Fibroblast of skin of right quadriceps (primary cell): ENCODE measurements around the gene C11orf16.
"Not testable (repeated sequence)": the region's sequence is repeated elsewhere in the genome, so short reads cannot be mapped to it uniquely, and the experiment has no call there.

Source experiments
- DNase-seq: peaks from one replicate; pipeline ENCODE4 v3.0.0-alpha.2; 2013

Gene C11orf16

DNA sequence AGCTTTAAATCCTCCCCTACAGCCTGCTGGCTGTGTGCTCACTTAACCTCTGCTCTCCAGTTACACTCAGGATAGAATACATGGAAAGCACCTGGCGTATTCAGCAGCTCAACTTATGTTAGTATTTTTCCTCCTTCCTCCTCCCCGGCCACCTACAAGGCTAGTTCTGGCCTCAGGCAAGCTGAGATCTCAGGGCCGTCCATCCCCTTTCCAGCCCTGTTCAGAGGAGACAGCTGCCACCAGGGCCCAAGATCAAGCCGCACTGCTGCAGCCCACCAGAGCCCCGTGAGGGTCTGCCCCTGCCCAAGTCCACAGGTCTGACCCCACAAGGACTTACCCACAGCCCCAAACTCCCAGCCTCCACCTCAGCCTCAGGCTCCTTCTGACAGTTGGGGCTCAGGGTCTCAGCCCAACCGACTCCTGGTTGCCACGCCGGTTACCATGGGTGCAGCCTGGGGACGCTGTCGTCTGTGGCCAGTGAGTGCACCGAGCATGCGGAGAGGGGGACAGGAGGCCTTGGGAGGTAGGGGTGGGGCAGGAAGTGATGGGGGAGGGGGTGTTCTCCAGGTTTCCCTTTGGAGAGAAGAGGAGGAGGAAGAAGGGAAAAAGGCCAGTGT, at the start of gene C11orf16:
TSS of gene C11orf16 (minus strand) at position 384 of the 617 bp plus-strand sequence. CDS start 639 bp downstream, outside the sequence.
- DNase-seq = no peak

DNA sequence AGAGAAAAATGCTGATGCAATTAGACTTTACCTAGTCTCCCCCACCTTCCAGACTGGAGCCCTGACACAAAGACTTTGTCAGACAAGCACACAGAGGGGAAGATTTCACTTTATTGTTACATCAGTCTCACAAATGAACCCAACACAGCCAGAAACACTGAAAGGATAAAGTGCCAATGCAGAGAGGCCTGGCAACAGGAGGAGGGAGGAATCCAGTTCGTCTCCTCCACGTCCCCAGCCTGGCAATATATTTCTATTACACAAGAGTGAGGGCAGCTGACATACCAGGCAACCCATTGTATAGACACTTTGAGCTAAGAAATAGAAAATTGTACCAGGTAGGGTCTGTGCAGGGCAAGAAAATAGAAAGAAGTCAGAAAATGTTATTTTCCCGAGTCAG, 47.7 kb upstream of the C11orf16 start:
- DNase-seq = no peak

- DNase-seq = not testable (repeated sequence)
Measured at GRCh38 chr11:8979365-8979764, 46.6 kb upstream of the C11orf16 start.

- DNase-seq = no peak
Measured at GRCh38 chr11:8973121-8973520, 40.4 kb upstream of the C11orf16 start.

GRCh38 chr11:8971924-8972316, 39.2 kb upstream of the C11orf16 start:
- no peak for DNase-seq

DNA sequence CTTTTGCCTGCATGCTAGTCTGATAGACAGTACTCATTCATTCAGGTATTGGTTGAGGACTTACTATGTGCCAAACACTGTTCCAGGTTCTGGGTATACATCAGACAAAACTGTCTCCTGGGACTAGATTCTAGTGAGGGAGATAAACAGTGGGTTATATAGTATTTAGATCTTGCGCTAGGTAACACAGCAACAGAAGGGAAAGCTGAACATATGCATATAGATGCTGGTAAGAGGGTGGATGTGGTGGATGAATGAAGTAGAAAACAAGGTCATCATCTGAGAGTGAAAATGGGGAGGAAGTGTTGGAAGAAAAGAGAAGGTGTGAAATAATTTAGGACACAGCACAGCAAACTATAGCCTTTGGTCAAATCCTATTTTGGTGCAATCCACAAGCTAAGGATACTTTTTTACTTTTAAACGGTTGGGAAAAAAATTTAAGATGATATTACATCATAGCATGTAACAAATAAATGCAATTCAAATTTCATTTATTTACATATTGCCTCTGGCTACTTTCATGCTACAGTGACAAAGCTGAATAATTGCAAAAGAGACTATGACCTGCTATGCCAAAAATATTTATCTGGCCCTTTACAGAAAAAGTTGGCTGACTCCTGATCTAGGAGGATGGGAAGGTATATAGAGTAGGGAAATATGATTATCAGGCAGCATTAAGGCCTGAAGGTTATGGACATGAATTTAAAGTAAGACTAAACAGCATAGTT, 38.6 kb upstream of the C11orf16 start:
- no peak for DNase-seq

DNA sequence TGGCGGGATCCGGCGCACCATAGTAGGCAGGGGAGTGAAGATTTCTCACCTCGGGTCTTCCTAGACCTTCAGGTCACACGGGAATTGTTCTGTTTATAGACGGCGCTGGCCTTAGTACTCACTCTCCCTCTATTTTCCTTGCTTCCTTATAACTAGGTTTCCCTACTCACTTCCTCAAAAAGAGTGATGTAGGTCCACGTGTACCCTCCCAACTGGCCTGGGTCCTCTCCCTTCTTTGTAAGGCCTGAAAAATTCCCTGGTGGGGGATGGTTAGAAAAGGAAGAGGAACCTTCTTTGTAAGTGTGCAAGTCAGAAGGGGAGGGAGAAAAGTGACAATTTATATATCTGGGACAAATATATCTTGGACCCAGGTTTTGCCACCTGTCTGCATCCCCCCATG, 34.4 kb upstream of the C11orf16 start:
- no peak for DNase-seq

DNA sequence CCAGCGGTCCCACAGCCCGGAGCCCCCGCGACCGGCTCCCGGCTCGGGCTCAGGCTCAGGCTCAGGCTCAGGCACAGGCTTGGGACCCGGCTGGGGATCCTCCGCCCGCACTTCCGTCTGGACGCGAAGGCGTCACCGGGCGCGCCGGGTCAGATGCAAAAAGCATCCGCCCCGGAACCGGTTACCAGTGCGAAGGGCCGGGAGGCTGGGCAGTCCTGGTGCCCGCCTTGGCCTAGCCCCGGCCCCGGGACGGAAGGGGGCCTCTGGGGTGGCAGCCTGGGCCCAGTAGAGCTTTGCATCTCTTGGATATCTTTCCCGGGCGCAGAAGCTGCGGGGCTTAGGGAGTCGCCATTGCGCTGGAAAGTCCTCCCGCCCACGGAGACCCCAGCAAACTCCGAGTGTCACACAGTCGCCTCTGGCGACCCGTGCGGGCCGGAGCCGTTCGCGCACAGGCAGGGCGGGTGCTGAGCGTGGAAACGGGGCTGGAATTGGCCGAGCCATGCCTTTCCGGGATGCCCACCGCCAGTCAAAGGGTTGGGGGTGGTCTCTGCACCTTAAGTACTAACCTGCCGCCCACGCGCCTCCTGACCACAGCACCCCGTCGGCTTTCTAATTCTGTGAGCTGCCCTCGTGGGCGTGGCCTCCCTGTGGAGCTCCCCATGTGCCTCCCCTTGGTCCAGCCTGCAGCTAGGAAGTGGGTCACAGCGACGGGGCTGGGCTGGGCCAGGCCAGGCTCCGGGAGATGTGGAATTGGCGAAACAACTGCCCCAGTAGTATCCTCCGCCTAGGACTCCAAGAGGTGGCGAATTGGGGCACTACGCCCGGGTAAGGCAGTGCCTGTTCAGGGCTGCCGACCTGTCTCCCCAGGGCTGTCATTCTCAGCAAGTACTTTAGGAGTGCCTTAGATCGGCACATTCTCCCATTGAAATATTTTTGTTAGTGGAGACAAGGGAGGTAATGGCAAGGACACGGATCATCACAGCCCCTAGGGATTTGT, 31.9 kb upstream of the C11orf16 start, which contains the start of gene TMEM9B:
TSS of gene TMEM9B (minus strand) at position 119 of the 997 bp plus-strand sequence. CDS start 129 bp downstream, outside the sequence.
- DNase-seq = peak; percentile 79

- no peak for DNase-seq
Measured at GRCh38 chr11:8963569-8964323, 31.0 kb upstream of the C11orf16 start.

- DNase-seq = no peak
Measured at GRCh38 chr11:8962841-8963240, 30.1 kb upstream of the C11orf16 start.

DNA sequence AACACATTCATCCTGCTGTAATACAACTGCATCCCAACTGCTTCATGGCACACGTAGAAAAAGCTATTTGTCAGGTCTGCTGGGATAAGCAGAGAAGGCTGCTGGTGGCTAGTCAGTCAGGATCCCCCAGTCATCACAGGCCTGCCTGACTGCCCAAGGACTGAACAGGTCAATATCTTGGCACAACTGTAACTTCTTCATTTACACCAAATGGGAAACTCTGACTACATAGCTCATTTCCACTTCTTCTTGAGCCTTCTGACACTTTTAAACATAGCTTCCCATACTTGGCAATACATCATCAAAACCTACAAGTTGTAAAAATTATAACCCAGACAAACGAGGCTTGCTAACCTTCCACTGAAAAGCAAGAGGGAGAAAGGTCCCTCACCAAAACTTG, 28.7 kb upstream of the C11orf16 start:
- DNase-seq = no peak

- DNase-seq = peak; percentile 71
Measured at GRCh38 chr11:8959546-8960166, 26.9 kb upstream of the C11orf16 start.

DNA sequence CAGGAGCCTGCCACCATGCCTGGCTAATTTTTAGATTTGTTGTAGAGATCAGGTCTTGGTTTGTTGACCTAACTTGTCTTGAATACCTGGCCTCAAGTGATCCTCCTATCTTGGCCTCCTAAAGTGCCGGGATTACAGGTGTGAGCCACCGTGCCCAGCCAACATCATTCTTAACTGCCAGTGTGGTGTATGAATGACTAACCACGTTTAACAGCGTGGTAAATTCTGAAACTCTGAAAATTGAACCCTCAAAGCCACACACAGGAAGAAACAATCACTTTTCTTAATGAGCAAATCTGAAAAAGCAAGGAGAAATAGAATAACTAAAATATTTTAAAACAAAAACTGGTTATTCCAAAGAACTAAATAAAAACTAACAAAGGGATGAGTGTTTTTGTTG, 24.1 kb upstream of the C11orf16 start:
- DNase-seq = no peak

- no peak for DNase-seq
Measured at GRCh38 chr11:8948886-8949285, 16.1 kb upstream of the C11orf16 start.

DNA sequence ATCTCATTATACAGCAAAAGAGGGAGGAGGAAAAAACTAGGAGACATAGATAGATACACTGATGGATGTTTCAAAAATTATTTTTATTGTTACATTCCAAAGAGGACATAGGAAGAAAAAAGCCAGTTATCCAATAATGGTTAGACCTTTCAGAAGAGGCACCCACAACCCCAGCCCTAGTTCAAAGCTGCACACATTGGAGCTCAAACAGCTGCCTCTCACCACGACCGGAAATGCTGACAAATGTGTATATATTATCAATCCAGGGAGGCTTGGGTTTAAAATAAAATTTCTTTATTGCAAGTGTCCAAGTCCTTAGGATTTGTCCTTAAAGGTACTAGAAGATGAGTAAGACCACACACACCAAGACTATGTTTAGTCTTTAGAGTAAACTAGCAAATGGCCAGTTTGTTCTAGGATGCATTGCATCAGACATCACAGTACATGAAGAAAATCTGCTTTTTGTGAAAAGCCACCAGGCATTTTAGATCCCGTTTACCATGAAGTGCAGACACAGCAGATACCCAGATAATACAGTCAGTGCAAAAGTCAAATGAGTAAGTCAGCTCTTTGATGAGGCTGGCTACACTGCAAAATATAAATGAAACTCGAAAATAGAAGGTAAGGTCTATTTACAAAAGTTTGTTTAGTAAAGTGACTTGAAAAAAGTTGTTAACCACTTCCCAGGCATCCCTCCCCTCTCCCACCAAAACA, 14.6 kb upstream of the C11orf16 start:
- no peak for DNase-seq

GRCh38 chr11:8942518-8943066, 9.8 kb upstream of the C11orf16 start, which contains the start of gene ASCL3:
Gene ASCL3, minus strand, starts transcription at chr11:8943016. Its CDS starts 4,855 bp downstream, at chr11:8938161.
- no peak for DNase-seq

- no peak for DNase-seq
Measured at GRCh38 chr11:8941341-8942103, 8.8 kb upstream of the C11orf16 start.

DNA sequence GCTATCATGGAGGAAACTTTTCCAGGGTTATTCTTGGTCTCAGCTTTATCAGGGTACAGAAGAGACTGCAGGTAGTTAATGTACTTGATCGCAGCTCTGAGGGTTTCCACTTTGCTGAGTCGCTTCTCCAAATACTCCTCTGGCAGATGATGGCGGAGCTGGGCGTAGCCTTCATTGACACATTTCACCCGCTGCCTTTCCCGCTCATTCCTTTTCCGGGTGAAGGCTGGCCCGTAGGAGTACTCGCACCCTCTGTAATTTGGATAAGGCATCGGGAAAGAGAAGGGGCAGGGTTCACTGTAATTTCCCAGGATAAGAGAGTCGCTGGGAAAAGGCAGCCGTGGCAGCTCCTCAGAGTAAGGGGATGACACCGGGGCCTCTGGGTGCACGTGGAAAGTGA, 4.9 kb upstream of the C11orf16 start:
- no peak for DNase-seq

- no peak for DNase-seq
Measured at GRCh38 chr11:8937159-8937558, 4.4 kb upstream of the C11orf16 start.

DNA sequence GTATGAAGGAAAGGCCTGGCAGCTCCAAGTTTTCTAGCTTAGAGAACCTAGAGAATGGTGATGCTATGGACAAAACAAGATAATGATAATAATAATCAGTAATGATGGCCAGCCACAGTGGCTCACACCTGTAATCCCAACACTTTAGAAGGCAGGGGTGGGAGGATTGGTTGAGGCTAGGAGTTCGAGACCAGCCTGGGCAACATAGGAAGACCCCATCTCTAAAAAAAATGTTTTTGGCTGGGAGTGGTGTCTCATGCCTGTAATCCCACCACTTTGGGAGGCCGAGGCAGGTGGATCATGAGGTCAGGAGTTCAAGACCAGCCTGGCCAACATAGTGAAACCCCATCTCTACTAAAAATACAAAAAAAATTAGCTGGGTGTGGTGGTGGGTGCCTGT, 3.0 kb upstream of the C11orf16 start:
- DNase-seq = not testable (repeated sequence)
